Right atrium auricular region (tissue), 2 donors: ENCODE measurements around the gene HLF. TPM values are rescaled to one million over a fixed set of nuclear protein-coding genes. Genes with fewer than 3 reads are reported as not detected.

Source experiments
- DNase-seq: peaks from one replicate; pipeline ENCODE4 v3.0.0-alpha.2; 2019; ENCODE audit warnings: low spot score
- H3K27ac ChIP-seq, 2 donors: fragments of 200-600 bp; sonication (generic); 1 replicate in 1 of 2; 2 replicates in 1 of 2; pipeline ENCODE4 v1.5.1; 2016 to 2019
- H3K27me3 ChIP-seq, 2 donors: fragments of 200-600 bp; sonication (generic); one replicate each; pipeline versions ENCODE4 v1.5.1 to v1.6.0; 2017 to 2019
- H3K36me3 ChIP-seq: fragments of 200-600 bp; sonication (generic); one replicate; pipeline ENCODE4 v1.5.1; 2016
- H3K4me1 ChIP-seq, 2 donors: fragments of 200-600 bp; sonication (generic); one replicate each; pipeline versions ENCODE4 v1.5.1 to v1.6.0; 2017 to 2019
- H3K4me3 ChIP-seq, 2 donors: fragments of 200-600 bp; sonication (generic); 1 replicate in 1 of 2; 2 replicates in 1 of 2; pipeline ENCODE4 v1.5.1; 2017 to 2019; ENCODE audit warnings: mild to moderate bottlenecking in 1 of 2, moderate library complexity in 1 of 2
- H3K9me3 ChIP-seq, 2 donors: fragments of 200-600 bp; sonication (generic); one replicate each; pipeline ENCODE4 v1.5.1; 2019
- CTCF ChIP-seq, 2 donors: fragments of 200-600 bp; sonication (generic); IDR thresholded peaks; one replicate each; pipeline ENCODE4 v1.5.1; 2019; ENCODE audit warnings: antibody characterized with exemption in 2 of 2
- total RNA-seq, 2 donors: library from RNA; depleted of rRNA; stranded (reverse); fragments of >200 nt; gene quantifications; one replicate each; pipeline ENCODE4 v1.1.0, GENCODE V29; 2016

Gene HLF
- total RNA-seq, 2 donors from 2014 or later: 36.9 to 38.4 TPM

- H3K4me1 ChIP-seq: peaks cover 0 to 63% of the 10 kb centered on the region in 2 donors
Observed at GRCh38 chr17:55268649-55269480, 4.1 kb downstream of the HLF start.

GRCh38 chr17:55269894-55270293 is 5.1 kb downstream of the HLF start:
- Histone ChIP-seq H3K27me3 (no peaks in the 10 kb centered on the region), H3K4me3 (no peak overlapping the region), H3K9me3 (no peaks in the 10 kb centered on the region), H3K4me1 (peaks cover 0 to 67% of the 10 kb centered on the region in 2 donors), H3K27ac (peak overlapping the region; percentile 93 to 95), H3K36me3 (no peaks in the 10 kb centered on the region)
- no peak for DNase-seq
- TF ChIP-seq CTCF (IDR thresholded peaks at IDR 0.05): no peak

More at GRCh38 chr17:55268649-55269480, 4.1 kb downstream of the HLF start:
- Histone ChIP-seq H3K36me3 (no peaks in the 10 kb centered on the region), H3K9me3 (no peaks in the 10 kb centered on the region), H3K4me3 (no peak overlapping the region), H3K27me3 (no peaks in the 10 kb centered on the region), H3K27ac (peak overlapping the region; percentile 93 to 95)
- DNase-seq: no peak
- TF ChIP-seq CTCF (IDR thresholded peaks at IDR 0.05): no peak

GRCh38 chr17:55271223-55271571 is 6.4 kb downstream of the HLF start:
- TF ChIP-seq CTCF (IDR thresholded peaks at IDR 0.05): no peak
- H3K4me1 ChIP-seq: peaks cover 0 to 72% of the 10 kb centered on the region in 2 donors
- no peaks in the 10 kb centered on the region for H3K27me3 ChIP-seq
- no peak overlapping the region for H3K4me3 ChIP-seq
- DNase-seq: no peak
- H3K27ac ChIP-seq: peak overlapping the region in 1 of 2 donors; percentile 94
- no peaks in the 10 kb centered on the region for H3K36me3 ChIP-seq
- no peaks in the 10 kb centered on the region for H3K9me3 ChIP-seq

GRCh38 chr17:55271958-55272710 is 7.4 kb downstream of the HLF start:
- no peaks in the 10 kb centered on the region for H3K36me3 ChIP-seq
- peak overlapping the region; percentile 88 to 94 for H3K27ac ChIP-seq
- DNase-seq: no peak
- H3K4me1 ChIP-seq: peaks cover 0 to 75% of the 10 kb centered on the region in 2 donors
- no peaks in the 10 kb centered on the region for H3K27me3 ChIP-seq
- no peak for TF ChIP-seq CTCF (IDR thresholded peaks at IDR 0.05)
- no peaks in the 10 kb centered on the region for H3K9me3 ChIP-seq
- H3K4me3 ChIP-seq: no peak overlapping the region

GRCh38 chr17:55272711-55273578 is 8.2 kb downstream of the HLF start:
- Histone ChIP-seq H3K4me3 (no peak overlapping the region), H3K36me3 (no peaks in the 10 kb centered on the region), H3K27me3 (no peaks in the 10 kb centered on the region), H3K9me3 (no peaks in the 10 kb centered on the region), H3K4me1 (peaks cover 0 to 78% of the 10 kb centered on the region in 2 donors), H3K27ac (peak overlapping the region; percentile 88 to 94)
- no peak for TF ChIP-seq CTCF (IDR thresholded peaks at IDR 0.05)
- no peak for DNase-seq
